ENCODE data around the gene STRA6.
"Not testable (repeated sequence)": the region's sequence is repeated elsewhere in the genome, so short reads cannot be mapped to it uniquely, and the experiment has no call there.

The STRA6 gene

DNA sequence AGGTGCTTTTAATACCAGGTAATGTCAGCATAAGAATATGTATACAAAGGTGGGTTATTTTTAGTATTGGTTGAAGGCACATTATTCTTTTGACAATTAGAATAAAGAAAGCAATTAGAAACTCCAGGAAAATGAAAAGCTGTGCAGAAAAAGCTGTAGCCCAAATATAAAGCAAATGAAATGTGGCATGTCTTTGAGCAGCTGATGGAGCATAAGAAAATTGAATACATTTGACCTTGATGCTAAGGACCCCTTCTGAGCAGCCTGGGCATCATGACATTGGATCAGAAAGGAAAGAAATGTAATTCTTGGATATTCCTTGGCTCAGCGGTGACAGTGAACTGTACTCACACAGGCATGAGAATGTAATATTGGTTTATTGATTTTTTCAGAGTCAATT lies 37.1 kb downstream of the STRA6 start:
- DNase-seq (ENCODE audit: low read depth, low spot score), result no peak

DNA sequence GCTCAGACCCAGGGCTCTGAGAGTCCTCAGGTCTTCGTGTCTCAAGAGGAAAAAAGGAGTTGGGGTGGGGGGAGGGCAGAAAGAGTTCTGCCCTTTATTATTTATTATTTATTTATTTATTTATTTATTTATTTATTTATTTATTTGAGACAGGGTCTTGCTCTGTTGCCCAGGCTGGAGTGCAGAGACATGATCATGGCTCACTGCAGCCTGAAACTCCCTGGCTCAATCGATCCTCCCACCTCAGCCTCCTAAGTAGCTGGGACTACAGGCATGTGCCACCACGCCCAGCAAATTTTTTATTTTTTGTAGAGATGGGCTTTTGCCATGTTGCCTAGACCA lies 40.4 kb downstream of the STRA6 start:
- DNase-seq (ENCODE audit: low read depth, low spot score), result not testable (repeated sequence)

DNA sequence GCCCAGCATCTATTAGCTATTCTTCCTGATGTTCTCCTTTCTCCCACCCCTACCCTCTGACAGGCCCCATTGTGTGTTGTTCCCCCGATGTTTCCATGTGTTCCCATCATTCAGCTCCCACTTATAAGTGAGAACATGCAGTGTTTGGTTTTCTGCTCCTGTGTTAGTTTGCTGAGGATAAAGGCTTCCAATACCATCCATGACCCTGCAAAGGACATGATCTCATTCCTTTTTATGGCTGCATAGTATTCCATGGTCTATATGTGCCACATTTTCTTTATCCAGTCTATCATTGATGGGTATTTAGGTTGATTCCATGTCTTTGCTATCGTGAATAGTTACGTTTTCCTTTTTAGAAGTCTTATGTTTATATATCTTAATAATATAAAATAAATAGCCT lies 42.2 kb downstream of the STRA6 start:
- not testable (repeated sequence) for DNase-seq (ENCODE audit: low read depth, low spot score)

DNA sequence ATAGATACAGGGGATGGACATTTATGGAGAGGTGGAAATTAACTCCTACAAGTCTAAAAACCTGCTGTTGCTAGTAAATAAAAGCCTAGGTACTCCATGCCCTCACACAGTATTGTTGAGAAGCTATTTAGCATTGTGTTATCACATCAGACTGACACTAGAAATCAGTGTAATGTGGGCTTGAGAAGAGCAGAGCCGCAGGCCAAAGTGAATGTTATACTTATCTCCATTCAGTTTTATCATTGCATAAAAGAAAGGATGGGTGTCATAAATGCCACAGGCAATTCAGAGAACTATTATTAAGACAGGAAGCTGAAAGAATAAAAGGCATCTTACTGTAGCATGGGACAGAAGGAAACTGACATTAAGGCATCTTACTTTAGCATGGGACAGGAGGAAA lies 42.8 kb downstream of the STRA6 start:
- DNase-seq (ENCODE audit: low read depth, low spot score), result no peak

DNA sequence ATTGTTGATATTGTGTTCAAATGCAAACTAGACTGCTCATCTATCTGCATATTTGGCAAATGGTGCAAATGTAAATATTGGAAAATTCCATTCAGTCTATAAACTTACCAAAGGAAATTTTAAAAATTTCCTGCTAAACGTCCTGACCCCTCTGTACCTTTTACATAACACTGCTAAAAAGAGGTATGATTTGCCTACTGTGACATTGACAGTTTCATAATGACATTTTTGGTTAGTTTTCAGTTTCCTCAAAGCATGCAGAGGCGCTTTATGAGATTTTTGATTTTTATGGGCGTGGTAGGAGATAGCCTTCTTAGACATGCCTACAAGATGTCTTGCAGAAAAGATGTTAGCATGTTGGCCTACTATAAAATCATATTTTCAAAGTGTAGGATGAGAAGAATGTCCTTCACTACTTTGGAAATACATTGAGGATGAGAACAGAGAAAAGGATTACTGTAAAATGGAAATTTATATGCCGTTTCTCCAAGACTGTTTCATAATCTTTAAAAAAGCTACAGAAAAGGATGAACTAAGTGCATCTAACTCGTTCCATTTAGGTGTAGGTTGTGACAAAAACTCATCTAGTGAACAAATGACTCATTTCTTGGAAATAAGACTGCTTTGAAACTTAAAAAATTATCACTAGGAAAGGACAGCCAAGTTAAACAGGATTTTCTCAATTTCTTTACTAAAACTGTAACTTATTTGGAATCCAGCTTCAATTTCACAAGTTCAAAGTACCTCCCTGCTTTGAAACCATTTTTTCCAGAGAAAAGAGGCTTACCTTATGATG lies 43.5 kb downstream of the STRA6 start:
- DNase-seq (ENCODE audit: low read depth, low spot score), result no peak

DNA sequence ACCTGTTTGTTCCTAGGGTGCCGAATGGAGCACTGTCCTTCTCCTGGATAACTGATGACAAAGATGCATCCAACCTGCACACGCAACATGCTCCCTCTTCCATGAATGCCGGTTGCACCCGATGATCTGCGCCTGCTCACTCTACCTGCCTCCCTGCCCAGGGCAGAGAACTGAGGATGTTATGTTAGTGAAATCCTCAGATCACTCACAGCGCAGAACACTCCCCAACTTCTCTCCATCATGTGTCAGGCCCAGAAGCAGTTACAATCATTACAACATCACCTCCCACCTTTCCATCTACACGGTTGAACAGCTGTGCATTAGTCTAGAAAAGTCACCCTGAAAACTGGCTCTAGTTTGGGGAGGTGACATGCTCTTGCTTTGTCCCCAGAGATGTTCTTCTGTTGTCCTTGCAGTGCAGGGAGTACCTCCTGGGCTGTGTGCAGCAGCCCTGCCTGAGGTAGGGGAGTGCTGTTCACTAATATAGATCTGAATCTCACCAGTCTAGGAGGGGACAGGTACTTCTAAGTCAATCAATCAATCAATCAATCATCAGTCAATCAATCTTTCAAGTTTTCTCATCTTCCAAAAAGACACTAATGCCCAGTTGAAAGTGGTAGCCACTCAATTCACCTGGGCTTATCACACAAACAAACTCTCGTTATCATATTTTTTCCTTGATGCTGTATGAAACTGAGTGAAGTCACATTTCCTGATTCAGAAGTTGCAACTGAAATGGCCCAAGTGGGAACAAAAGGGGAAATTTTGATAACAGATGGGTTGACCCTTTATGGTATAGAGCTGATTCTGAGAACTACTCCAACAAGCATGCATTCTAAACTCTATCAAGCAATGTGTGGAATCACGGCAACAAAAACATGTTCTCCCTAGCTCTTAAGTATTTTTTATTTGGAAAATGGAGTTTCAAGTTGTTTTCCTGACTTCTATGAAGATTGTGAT lies 44.4 kb downstream of the STRA6 start:
- DNase-seq (ENCODE audit: low read depth, low spot score), result no peak

DNA sequence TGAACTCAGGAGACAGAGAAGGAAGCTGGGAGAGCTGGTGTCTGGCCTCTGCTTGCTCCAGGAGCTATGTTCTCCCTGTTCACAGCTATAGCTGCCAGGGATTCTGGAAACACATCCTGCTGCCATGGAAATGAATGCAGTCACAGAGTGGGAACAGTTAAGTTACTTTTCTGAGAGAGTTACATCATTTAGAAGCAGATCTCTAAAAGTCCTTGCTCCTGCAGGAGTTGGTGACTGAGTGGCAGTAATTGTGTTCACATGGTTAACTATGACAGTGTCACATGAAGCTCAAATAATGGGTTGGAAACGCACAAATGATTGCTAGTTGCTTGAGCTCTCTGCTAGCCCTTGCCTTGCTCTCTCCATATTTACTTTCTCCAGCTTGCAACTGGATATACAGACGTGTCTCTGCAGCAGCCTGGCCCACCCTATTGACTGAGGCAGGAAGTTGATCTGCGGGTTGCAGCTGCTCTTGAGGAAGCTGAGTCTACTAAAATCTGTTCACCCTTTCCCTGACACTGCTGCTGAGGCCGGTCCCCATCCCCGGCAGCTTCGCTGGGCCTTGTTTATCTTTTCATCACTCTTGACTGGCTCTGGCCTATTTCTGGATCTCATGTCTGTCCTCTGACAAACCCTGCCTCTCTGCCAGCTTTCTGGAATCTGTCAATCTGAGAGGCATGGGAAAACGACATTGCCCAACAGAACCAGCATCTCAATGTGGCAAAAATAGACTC lies 45.7 kb downstream of the STRA6 start:
- DNase-seq (ENCODE audit: low read depth, low spot score), result no peak

DNA sequence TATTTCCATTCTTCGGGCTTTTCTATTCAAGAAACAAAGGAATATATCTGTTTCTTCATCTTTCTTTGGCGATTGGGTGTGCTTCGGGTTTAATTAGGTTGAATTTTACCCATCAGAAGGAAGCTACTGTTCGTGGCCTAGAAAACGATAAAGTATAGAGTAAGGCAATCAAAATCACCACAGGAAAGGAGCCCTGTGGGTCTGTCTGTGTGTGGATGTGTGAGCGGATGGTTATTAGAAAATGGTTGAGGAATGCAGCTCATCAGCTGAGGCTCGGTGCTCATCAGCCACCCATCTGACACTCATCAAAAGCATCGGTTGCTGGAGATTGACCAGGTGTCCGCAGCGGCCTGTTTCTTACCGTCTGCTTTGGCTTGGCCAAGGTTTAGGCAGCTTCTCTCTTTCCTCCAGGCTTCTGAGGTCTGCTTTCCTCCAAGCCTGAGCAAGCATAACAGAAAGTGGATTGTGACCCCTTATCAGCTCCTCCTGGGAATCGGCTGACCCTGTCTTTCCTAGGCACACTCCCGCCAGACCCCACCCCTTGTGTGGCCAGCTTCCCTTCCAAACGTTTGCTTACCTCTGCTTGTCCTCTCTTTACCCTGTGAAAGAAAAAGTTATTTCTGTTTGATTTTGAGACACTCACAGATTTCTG lies 46.7 kb downstream of the STRA6 start:
- DNase-seq (ENCODE audit: low read depth, low spot score), result no peak

DNA sequence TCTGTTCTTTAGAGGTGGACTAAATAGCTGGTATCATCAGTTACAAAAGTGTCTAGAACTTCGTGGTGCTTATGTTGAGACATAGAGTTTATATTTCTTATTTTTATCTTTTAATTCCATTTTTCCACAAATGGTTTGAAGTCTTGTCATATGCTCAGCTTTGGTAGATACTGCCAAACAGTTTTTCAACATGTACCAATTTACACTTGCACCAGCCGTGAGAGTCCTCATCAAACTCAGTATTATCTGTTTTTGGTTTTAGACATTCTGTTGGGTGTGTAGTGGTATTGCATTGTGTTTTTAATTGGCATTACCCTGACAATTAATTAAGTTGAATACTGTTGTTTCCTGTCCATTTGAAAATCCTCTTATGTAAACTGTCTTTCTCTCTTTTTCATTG lies 55.5 kb downstream of the STRA6 start:
- no peak for DNase-seq (ENCODE audit: low read depth, low spot score)

DNA sequence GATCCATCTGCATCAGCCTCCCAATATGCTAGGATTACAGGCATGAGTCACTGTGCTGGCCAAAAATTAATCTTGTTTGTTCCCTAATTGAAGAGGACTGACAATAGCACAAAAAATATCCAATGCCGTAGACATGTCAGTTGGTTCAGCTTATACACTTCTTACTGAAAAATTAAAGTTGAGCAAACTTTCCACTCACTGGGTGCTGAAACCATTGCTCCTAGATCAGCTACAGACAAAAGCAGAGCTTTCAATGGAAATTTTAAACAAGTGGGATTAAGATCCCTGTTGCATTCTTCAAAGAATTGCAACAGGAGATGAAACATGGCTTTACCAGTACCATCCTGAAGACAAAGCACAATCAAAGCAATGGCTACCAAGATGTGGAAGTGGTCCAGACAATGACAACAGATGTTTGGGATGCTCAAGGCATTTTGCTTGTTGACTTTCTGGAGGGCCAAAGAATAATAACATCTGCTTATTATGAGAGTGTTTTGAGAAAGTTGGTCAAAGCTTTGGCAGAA lies 56.2 kb downstream of the STRA6 start:
- no peak for DNase-seq (ENCODE audit: low read depth, low spot score)

DNA sequence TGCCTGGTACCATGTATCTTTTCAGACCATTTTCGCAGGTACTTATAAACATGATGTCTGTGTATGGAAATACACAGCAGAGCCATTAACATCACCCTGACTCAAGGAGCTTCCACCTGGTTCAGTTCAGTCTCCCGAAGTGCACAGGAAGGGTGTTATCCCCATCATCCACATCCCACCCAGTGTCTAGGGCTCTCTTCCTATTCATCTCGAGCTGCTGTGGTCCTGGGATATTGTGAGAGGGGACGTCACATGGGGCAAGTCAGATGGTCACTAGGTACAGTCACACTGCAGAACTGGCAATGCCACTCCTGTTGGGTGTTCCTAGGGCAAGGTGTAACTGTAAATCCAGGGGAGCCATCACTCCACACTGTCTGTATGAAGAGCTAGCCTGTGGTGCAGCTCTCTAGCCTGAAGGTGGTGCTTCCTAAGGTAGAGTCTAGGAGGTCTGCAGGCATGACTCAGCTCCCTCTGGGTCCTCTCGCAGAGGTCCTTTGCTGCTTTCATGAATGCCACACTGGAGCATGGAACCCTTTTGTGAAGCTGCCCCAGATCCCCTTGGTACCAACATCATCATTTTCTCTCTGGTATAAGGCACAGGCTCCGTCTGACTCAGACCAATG lies 58.3 kb downstream of the STRA6 start:
- no peak for DNase-seq (ENCODE audit: low read depth, low spot score)

DNA sequence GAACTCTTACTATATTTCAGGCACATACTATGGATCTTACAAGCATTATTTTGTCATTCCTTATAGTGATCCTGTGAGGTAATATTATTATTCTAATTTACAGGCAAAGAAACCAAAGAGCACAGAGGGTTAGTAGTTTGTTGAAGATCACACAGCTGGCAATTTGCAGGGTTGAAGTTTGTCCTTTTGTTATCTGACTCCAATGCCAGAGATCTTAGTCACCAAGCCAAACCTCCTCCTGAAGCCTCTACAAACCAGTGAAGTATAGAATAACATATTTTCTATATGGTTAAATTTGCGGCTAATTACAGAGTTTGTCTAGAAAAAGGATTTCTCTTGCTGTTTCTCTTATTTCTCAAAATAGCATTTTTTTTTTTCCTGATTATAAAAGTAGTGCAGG lies 61.0 kb downstream of the STRA6 start:
- DNase-seq (ENCODE audit: low read depth, low spot score), result no peak

DNA sequence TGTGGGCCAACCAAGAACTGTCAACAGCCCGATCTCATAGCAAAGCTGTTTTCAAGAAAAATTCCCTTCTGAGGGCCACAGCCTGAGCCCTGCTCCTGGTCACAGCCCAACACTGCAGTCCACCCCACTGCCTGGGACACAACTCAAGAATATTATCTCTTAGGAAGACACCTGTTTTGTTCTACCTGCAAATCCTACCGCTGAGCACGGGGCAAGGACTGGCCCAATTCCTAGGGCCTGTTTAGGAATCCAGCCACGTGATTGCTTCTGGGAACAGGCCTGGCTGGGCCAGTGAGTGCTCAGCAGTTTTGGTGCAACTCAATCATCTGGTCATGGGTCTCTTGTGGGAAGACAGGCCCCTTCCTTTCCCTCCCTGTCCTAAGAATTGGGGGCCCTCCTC lies 63.9 kb downstream of the STRA6 start:
- no peak for DNase-seq (ENCODE audit: low read depth, low spot score)

DNA sequence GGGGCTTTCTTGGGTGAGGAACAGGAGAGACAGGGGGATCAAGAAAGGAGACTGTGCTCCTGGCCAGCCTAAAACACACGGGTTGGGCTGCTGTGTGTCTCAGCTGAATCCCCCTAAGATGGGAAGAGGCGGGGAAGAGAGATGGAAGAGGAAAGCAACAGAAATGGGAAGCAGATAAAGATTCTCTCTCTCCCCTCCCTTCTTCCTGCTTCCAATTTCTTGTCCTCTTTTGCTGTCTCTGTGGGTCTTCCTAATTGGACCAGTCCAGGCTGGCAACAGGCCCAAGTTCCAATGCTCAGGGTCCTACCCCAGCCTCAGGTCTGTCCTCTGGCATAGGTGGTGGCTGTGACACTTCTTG lies 65.1 kb downstream of the STRA6 start:
- no peak for DNase-seq (ENCODE audit: low read depth, low spot score)

DNA sequence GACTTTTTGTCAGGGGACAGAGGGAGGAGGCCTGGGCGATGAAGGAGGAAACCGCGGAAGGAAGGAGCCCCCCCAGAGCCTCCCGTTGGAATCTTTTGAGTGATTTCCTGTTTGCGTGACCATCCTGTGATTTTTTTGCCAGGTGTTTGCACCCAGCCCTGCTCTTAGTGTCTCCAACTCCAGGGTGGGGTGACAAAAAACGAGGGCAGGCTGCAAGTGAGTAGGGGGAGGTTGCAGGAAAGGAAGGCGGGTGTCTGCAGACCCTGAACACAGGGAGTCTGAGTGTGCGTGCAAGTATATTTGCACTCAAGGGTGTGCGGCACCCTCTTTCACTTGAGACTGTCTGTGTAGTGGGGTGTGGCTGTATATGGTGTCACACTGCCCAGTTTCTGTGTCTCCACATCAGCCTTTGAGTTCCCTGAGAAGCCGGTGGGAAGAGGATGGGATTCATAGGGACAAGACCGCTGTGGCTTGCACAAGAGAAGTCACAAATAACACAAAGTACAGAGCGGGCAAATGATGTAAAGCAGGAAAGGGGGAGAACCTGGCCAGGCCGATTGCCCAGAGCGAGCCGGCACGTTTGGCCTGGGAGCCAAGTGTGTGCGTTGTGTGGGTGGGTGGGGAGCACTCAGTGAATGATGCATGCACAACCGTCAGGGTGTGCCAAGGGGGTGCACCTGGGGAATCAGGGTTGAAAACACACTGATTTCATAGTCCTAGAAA lies 65.6 kb downstream of the STRA6 start:
- no peak for DNase-seq (ENCODE audit: low read depth, low spot score)

DNA sequence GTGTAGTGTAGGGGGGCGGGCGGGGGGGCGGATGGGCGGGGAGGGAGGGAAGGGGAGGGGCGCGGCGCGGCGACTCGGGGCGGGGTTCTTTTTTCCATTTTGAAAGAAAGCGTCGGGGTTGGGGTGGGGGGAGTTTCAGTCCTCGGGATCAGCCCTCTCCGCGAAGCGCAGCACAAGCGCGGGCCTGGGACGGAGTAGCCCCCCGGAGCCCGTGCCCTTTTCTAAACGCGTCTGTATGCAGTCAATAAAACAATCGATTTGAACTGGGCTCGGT lies 66.1 kb downstream of the STRA6 start:
- DNase-seq (ENCODE audit: low read depth, low spot score), result no peak

DNA sequence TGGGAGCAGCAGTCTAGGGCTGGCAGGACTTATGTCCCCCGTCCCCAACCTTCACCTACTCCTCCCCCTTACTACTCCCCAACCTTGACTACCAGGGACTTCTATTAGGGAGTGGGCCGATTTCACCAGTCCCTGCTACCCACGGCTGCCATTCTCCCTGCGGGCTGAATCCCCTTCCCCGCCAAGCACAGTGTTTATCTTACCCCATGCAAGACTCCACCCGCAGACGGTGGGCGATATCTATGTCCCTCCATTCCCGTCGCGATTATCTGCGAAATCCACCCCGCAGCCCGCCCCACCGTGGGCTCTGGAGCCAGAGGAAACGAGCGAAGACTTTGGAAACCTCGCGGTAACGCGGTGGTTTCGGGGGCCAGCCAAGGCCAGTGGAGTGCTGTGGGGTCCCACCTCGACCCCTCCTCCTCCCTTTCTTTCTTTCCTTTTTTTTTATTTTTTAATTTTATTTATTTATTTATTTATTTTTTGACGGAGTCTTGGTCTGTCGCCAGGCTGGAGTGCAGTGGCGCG lies 67.5 kb downstream of the STRA6 start:
- DNase-seq (ENCODE audit: low read depth, low spot score), result no peak

DNA sequence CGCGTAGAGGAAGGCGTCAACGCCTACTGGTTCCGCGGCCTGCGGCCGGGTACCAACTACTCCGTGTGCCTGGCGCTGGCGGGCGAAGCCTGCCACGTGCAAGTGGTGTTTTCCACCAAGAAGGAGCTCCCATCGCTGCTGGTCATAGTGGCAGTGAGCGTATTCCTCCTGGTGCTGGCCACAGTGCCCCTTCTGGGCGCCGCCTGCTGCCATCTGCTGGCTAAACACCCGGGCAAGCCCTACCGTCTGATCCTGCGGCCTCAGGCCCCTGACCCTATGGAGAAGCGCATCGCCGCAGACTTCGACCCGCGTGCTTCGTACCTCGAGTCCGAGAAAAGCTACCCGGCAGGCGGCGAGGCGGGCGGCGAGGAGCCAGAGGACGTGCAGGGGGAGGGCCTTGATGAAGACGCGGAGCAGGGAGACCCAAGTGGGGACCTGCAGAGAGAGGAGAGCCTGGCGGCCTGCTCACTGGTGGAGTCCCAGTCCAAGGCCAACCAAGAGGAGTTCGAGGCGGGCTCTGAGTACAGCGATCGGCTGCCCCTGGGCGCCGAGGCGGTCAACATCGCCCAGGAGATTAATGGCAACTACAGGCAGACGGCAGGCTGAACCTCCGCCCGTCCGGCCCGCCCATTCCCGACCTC lies 68.1 kb downstream of the STRA6 start:
- no peak for DNase-seq (ENCODE audit: low read depth, low spot score)

DNA sequence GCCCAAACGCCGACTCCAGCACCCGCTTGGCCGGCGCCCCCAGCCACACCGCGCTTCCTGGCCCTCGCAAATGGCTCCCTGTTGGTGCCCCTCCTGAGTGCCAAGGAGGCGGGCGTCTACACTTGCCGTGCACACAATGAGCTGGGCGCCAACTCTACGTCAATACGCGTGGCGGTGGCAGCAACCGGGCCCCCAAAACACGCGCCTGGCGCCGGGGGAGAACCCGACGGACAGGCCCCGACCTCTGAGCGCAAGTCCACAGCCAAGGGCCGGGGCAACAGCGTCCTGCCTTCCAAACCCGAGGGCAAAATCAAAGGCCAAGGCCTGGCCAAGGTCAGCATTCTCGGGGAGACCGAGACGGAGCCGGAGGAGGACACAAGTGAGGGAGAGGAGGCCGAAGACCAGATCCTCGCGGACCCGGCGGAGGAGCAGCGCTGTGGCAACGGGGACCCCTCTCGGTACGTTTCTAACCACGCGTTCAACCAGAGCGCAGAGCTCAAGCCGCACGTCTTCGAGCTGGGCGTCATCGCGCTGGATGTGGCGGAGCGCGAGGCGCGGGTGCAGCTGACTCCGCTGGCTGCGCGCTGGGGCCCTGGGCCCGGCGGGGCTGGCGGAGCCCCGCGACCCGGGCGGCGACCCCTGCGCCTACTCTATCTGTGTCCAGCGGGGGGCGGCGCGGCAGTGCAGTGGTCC lies 68.7 kb downstream of the STRA6 start:
- DNase-seq (ENCODE audit: low read depth, low spot score), result no peak
